ENCODE results near the gene LGI4.

Gene LGI4

GRCh38 chr19:35123573-35123972 is 11.3 kb downstream of the LGI4 start:
- DNase-seq (ENCODE audit: low read depth), result peak; percentile 88

- peak; percentile 69 for DNase-seq (ENCODE audit: low read depth)
Measured at GRCh38 chr19:35122687-35123551, 11.9 kb downstream of the LGI4 start.

- DNase-seq (ENCODE audit: low read depth), result no peak
Measured at GRCh38 chr19:35120898-35121297, 14.0 kb downstream of the LGI4 start.

GRCh38 chr19:35120492-35120891 is 14.4 kb downstream of the LGI4 start:
- peak; percentile 92 for DNase-seq (ENCODE audit: low read depth)

- DNase-seq (ENCODE audit: low read depth), result no peak
Measured at GRCh38 chr19:35119578-35120155, 15.2 kb downstream of the LGI4 start.

- DNase-seq (ENCODE audit: low read depth), result no peak
Measured at GRCh38 chr19:35119091-35119490, 15.8 kb downstream of the LGI4 start.

- no peak for DNase-seq (ENCODE audit: low read depth)
Measured at GRCh38 chr19:35118268-35119020, 16.4 kb downstream of the LGI4 start.

GRCh38 chr19:35117799-35118198 is 17.1 kb downstream of the LGI4 start:
- DNase-seq (ENCODE audit: low read depth), result no peak

GRCh38 chr19:35117116-35117515 is 17.7 kb downstream of the LGI4 start:
- DNase-seq (ENCODE audit: low read depth), result no peak

GRCh38 chr19:35116072-35116801 is 18.6 kb downstream of the LGI4 start:
- DNase-seq (ENCODE audit: low read depth), result no peak

- DNase-seq (ENCODE audit: low read depth), result no peak
Measured at GRCh38 chr19:35115177-35115951, 19.5 kb downstream of the LGI4 start, which contains the start of gene FXYD3. FXYD3 (plus strand) TSS chr19:35115823; CDS start chr19:35119377, 3,554 bp downstream.

- DNase-seq (ENCODE audit: low read depth), result peak; percentile 38
Measured at GRCh38 chr19:35114353-35115176, 20.3 kb downstream of the LGI4 start.

GRCh38 chr19:35112995-35113688 is 21.7 kb downstream of the LGI4 start:
- DNase-seq (ENCODE audit: low read depth), result no peak

GRCh38 chr19:35110974-35111373 is 23.9 kb downstream of the LGI4 start:
- no peak for DNase-seq (ENCODE audit: low read depth)

GRCh38 chr19:35109395-35110112 is 25.3 kb downstream of the LGI4 start:
- DNase-seq (ENCODE audit: low read depth), result no peak

- DNase-seq (ENCODE audit: low read depth), result no peak
Measured at GRCh38 chr19:35108730-35109129, 26.1 kb downstream of the LGI4 start.

- DNase-seq (ENCODE audit: low read depth), result no peak
Measured at GRCh38 chr19:35107545-35107944, 27.3 kb downstream of the LGI4 start.

- DNase-seq (ENCODE audit: low read depth), result no peak
Measured at GRCh38 chr19:35106898-35107541, 27.8 kb downstream of the LGI4 start.

GRCh38 chr19:35106291-35106583 is 28.6 kb downstream of the LGI4 start:
- DNase-seq (ENCODE audit: low read depth), result no peak

All from fibroblast of gingiva (primary cell).